Endometrium (tissue), 2 donors: ENCODE measurements around the gene BPIFB4.
"Not testable (repeated sequence)": the region's sequence is repeated elsewhere in the genome, so short reads cannot be mapped to it uniquely, and the experiment has no call there.

Experiments used
- FAIRE-seq: peaks from 2 replicates; lab custom pipeline; 2012; peaks lifted over from hg19 to GRCh38; lab: Jason Lieb, UNC
- donor health status: control.
- donor health status: control.

BPIFB4 gene

DNA sequence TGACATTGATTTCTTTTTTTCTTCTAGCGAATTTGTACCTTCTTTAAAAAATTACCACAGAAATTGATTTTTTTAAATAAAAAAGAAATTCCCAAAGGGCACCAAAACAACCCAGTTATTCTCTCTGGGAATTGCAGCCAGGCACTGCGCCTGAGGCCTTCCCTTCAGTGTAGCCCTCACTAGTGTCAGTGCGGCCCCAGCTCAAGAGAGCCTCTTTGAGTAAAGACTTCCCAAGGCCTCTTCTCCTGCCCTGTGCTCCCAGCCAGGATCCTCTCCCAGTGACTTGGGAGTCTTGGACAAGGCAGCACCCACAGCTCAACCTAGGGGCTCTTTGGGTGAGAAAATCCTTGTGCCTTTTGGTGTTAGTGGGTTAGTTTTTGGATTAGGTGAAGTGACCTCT lies 41.5 kb downstream of the BPIFB4 start:
- FAIRE-seq = no peak

DNA sequence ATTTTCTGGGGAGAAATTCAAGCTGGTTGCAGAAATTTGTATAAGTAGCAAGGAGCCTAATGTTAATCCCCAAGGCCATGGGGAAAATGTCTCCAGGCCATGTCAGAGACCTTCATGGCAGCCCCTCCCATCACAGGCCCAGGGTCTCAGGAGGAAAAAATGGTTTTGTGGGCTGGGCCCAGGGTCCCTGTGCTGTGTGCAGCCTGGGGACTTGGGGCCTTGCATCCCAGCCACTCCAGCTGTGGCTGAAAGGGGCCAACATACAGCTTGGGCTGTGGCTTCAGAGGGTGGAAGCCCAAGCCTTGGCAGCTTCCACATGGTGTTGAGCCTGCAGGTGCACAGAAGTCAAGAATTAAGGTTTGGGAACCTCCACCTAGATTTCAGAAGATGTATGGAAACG lies 42.9 kb downstream of the BPIFB4 start:
- FAIRE-seq = not testable (repeated sequence)

DNA sequence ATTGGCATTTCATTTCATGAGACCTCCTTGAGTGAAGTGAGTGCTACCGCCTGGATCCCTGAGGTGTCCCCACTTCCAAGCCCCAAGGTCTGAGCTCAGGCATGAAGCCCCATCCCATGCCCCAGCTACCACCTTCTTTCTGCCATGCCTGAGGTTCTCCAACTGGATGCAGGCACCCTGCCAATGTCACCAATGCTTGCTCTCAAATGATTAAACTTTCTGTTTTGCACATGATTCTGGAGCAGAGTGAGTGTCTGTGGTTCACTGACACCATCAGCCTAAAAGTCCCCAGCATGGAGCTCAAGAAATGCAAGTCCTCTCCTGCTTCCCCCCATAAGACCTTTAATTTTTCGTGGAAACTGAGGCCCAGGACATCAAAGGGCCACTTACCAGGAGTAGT lies 44.8 kb downstream of the BPIFB4 start:
- no peak for FAIRE-seq

DNA sequence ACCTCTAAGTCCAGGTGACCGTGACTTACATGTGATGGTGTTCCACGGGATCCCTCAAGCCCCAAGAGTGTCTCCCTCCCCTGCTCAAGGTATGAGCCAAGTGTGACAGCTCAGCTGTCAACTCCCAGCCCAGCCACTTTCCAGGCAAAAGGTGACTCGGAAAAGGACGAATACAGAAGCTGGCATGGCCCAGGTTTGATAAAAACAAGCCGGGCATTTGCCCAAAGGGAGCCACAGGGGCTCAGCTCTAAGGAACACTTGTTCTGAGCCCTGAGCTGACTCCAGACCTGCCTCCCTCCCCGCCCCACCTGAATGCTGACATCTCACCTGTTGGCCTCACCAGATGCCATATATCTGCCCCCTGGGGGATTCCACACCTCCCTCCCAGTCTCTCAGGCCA lies 45.6 kb downstream of the BPIFB4 start:
- no peak for FAIRE-seq

DNA sequence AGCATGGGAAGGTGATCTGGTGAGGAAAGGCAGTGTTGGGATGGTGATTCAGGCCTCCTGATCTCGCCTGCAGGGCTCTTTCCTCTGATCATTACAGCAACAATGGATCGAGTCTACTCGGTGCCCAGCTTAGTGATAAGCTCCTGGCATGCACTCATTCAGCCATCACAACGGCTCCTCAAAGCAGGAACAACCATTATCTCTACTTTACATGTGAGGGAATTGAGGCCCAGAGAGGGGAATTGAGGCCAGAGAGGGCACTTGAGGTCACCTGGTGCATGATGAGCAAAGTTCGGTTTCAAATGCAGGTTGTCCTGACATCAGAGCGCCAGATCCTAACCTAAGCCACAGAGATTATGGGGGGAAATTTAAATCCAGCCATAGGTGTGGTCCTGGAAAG lies 46.5 kb downstream of the BPIFB4 start:
- FAIRE-seq = no peak

DNA sequence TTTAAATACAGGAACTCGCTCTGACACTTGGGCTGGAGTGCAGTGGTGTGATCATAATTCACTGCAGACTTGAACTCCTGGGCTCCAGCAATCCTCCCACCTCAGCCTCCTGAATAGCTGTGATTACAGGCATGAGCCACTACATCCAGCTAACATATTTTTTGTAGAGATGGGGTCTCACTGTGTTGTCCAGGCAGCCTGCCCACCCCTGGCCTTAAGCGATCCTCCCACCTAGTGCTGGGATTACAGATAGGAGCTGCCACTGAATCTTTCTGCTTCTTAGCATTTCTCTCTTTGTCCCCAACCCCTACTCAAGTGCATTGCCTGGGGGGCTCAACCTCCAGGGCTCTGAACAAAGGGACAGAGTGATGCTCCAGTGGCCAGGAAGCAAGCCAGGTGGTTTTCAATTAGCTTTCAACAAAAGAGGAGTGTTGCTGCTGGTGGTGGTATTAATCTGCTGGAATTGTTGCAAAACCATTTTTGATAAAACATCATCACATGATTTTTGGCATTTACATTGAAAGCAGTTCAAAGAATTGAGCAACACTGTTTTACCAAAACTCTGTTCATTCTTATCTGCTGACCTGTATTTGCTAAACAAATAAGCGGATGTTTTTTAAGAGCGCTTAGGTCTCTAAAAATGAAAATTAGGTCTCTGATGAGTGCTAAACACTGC lies 48.1 kb downstream of the BPIFB4 start:
- FAIRE-seq = no peak

DNA sequence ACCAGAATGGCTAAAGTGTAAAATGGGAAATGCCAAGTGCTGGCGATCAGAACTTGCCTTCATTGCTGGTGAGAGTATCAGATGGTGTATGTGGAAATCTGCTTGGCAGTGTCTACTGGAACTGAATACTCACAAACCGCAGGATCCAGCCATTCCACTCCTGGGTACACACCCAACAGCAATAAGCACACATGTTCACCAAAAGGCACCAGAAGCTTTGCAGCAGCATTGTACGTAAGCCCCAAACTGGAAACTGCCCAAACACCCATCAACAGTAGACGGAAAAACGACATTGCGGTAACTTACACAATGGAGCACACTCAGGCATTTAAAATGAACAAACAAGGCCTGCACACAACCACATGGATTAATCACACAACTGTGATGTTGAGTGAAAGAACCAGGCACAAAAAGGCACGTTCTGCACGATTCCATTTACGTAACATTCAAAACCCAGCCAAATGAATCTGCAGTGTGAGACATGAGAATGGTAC lies 51.2 kb downstream of the BPIFB4 start:
- no peak for FAIRE-seq

DNA sequence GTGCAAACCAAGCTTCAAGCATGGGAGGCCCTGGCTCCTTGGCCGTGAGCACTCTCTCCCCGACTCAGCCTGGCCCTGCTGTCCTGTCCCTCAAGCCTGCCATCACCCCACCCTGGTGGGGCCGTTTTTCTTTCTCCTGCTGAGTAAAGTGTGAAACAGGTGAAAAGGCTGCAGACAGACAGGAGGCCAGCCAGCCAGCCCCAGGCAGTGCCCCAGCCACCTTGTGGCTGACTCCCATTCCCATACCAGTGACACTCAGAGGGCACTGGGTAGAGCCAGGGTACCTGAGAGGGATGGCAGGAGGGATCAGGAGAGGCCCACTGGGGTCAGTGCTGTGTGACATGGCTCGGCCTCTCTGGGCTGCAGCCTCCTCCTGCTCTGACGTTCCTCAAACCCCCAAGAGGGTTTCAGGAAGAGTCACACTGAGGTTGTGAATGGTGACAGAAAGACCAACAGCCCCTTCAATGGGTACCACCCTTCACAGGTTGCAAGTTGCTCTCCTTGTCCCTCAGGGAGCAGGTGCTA lies 52.6 kb downstream of the BPIFB4 start:
- FAIRE-seq = no peak

DNA sequence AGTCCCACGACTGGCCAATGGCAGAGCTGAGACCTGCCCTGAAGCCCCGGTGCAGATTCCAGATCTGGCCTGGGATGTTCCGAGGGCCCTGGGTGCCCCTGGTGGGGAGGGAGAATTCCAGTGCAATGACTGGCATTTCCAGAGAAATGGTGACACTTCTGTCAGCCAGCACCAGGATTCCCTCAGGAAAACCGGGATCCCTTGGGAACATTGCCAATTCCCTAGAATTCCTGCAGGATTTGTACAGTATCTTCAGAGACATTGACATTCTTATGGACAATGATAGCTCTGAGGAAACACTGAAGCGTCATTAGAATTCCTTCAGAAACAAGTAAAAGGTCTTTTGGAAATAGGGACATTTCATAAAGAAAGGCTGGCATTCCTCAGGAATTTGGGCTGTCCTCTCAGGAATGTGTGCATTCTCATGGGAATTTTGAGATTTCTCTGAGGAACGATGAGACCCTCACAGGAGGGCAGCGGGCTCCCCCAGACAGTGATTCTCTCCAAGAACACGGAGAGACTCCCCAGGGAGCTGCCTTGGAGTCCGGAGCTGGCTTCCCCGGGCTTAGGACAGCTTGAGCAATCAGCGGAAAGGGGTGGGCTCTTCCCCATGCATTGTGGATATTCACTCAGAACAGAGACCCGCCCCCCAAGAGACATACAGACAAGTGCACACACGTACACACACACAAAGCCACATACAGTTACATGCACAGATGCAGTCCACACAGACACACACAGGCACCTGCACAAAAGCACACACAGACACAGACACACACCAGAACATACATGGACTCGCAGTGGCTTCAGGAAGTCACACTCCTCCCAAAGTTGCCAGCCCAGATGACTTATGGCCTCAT lies 53.3 kb downstream of the BPIFB4 start:
- no peak for FAIRE-seq

DNA sequence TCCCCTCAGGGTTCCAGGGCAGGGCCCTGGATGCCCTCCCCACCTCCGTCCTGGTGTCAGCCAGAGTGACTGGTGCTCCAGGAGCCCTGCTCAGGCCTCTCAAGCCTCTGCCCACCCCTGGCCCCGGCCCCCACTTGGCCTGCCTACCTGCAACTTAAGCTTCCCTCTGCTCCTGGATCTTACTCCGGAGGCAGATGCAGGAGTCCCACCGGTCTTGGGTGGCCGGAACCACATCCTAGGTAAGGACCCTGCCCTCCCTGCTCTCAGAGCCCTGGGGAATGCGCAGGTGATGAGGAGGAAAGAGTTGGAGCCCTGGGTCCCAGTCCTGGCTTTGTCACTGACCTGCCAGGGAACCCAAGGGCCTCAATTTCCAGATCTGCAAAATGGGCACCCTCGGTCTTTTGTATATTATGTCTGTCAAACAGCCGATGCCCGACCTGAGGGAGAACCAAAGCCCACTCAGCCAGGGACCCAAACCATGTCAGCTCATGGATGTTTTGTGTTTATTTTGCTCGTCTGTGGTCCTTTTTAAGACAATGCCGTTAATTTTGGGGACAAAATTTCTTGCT lies 54.0 kb downstream of the BPIFB4 start:
- no peak for FAIRE-seq

DNA sequence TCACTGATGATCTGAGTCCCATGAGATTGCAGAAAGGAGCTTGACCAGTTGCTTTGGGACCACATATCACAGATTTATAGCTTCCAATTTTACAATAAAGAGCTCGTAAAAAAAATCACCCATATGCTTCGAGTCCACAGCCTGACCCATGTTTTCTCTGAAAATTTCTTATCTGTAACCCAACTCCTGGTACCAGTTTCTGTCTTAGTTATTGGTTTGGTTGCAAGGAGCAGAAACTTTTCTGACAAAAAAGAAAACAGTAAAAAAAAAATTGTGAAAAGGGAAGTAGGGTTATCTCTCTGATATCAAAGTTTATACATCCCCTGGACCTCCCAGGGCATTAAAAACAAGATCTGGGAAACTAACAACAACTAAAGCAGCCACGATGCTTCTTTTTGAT lies 57.8 kb downstream of the BPIFB4 start:
- FAIRE-seq = no peak

DNA sequence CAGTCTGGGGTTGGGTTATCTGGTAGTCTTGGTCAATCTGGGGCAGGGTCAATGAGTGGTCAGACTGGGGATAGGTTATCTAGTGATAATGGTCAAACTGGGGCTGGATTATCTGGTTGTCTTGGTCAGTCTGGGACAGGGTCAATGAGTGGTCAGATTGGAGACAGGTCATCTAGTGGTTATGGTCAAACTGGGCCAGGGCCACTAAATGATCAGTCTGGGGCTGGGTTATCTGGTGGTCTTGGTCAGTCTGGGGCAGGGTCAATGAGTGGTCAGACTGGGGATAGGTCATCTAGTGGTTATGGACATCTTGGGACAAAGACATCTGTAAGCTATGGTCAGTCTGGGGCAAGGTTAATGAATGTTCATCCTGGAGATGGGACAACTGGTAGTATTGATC lies 60.0 kb downstream of the BPIFB4 start:
- FAIRE-seq = no peak

DNA sequence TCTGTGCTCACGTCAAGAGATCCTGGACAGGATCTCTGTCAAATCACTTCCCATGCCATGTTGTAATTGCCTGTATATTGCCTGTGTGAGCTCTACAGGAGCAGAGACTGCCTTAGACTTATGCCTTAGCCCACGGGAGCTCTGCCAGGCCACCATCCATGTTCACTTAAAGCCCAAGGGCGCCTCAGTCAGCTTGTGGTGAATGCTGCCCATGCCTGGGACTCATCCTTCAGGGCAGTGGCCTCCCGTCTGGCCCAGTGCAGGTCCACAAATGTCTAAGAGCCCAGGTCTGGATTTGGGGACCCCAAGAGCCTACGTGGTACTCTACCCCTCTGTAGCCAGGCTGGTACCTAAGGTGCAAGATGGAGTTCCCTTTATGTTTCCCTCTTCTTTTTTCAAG lies 66.1 kb downstream of the BPIFB4 start:
- FAIRE-seq = no peak

DNA sequence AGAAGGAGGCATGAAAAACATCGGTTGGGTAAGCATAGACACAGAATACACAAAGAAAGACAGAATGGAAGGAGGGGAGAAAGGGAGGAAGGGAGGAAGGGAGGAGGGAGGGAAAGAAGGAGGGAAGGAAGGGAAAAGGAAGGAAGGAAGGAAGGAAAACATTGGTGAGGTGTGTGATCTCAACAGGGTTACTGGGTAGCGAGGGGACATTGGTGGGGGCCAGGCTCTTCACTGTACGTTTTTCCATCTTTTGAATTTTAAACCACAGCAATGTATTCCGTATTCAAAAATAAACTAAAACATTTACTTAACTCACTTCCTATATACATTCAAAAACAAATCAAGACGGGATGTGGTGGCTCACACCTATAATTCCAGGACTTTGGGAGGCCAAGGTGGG lies 67.9 kb downstream of the BPIFB4 start:
- FAIRE-seq = no peak

DNA sequence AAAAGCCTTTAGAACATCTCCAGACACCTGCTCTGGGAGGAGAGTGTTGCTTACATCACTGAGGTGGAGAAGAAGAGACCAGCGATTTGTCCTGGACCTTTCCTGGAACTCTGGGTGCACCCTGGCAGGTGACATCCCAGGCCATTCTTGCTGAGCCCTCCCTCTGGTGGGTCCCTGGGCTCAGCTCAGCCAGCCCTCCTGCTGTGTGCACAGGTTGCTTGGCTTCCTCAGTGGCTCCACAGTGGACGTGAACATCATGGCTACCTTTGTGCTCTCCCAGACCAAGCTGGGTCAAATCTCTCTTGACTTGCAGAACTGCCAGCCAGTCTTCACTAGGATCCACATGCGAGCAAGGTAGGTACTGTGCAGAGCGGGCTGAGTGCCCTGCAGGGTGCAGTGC lies 68.6 kb downstream of the BPIFB4 start:
- no peak for FAIRE-seq

DNA sequence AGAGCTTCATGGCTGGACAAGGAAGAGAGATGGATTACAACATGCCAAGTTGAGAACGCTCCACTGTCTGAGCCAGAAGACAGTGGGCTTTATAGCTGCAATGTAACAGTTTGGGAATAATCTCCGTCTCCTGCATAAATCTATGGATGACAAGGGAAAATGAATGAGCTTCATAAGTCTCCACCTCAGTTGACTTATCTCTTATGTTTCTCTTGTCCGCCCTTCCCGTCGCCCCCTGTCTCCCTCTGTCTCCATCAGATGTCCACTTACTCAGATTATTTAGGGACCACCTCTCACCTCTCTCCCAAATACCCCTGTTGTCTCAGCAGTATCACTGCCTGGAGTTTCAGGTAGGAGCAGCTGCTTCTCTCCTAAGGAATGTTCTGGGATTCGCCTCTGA lies 74.8 kb downstream of the BPIFB4 start:
- FAIRE-seq = no peak

DNA sequence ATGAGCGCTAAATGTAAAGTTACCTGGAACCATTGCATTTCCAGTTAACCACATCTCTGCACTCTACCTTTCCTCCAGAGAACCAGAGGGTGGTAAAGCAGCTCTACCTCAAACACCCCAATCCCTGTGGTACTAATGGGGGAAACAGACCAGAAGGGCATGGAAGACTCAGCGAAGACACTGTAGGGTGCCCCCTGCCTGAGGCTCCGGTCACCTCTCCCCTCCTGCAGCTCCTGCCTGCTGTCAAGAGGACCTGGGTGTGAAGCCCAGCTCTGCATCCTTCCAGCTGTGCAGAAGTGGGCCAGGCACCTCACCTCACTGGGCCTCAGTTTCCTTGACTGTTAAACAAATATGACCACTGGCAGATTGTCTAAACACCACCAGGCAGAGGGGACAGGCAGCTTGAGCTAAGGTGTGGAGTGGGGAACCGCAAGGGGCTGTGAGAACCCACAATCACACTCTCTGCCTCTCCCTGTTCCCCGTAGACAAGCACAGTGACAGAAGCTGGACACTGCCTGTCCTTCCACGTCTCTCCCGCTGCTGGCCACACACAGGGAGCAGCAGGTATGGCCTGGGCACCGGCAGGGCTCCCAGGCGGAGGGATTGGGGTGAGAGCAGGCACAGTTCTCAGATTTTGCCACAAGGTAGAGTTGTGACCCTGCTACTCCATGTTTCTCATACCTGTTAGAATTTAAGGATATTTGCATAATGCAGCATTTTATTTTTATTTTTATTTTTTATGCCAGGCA lies 79.4 kb downstream of the BPIFB4 start:
- FAIRE-seq = no peak

DNA sequence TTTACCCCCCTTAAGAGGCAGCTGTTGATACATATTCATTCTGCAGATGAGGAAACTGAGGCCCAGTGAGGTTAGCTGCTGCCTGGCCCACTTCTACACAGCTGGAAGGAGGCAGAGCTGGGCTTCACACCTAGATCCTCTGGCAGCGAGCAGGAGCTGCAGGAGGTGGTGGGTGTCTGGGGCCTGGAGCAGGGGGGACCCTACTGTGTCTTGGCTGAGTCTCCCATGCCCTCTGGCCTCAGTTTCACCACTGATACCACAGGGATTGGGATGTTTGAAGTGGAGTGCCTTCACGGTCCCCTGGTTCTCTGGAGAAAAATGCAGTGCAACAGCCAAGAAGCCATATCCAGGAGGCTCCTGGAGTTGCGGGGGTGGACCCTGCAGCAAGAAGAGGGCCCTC lies 80.3 kb downstream of the BPIFB4 start:
- no peak for FAIRE-seq

DNA sequence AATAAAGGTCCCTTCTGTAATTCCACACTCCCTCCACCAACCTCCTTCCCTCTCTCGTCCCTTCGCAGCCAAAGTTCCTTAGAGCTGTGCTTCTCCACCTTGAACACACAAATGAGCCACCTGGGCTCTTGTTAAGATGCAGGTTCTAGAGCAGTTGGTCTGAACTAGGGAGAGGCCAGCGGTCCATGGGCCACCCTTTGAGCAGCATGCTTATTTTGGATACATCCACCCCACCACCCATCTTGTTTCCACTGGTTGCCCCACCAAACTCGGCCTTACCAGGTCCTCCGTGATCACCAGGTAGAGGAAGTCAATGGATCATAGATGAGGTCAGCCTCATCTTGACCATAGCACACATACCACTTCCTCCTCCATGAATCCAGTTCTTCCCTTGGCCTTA lies 81.2 kb downstream of the BPIFB4 start:
- no peak for FAIRE-seq
